ENCODE results near the gene TSPAN5.

Gene TSPAN5

GRCh38 chr4:98555798-98556445, 102.5 kb downstream of the TSPAN5 start:
- TF ChIP-seq ZFX (IDR thresholded peaks at IDR 0.05): no peak
- TF ChIP-seq CTCF (conservative IDR thresholded peaks at IDR 0.05): no peak
- no peak overlapping the region for H3K27ac ChIP-seq

DNA sequence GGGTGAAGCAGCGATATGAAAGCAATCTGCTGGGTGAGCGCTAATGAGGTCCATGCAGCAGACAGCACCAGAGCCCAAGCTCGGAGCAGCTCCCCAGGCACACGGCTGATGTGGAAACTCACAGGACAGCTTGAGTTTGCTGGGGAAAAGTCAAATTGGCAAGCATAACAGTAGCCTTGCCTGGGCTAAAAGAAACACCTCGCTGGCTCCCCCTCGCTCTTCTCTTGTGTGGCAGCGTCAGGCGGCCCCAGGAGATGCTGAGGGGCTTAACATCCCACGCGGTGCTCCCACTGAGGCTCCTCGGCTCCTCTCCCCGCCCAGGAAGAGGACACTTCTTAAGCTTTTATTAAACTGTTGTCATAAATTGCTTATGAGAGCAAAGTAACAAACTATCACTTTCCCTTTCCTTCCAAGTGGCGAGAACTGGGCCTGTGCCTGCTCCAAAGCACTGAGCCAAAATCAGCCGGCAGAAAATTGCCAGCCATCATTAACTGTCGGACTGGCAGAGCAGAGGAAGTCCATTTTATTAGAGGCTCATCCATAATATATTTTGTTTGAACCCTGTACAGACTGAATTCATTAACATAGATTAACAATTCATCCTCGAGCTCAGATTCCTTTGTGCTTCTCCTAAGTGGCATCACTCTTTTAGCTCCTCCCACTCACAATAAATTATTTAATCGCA, 111.4 kb downstream of the TSPAN5 start:
- TF ChIP-seq ZFX (IDR thresholded peaks at IDR 0.05) (no peak), CTCF (conservative IDR thresholded peaks at IDR 0.05) (no peak)
- H3K27ac ChIP-seq: no peak overlapping the region

GRCh38 chr4:98544818-98545414, 113.5 kb downstream of the TSPAN5 start:
- no peak overlapping the region for H3K27ac ChIP-seq
- TF ChIP-seq CTCF (conservative IDR thresholded peaks at IDR 0.05) (no peak), ZFX (IDR thresholded peaks at IDR 0.05) (no peak)

DNA sequence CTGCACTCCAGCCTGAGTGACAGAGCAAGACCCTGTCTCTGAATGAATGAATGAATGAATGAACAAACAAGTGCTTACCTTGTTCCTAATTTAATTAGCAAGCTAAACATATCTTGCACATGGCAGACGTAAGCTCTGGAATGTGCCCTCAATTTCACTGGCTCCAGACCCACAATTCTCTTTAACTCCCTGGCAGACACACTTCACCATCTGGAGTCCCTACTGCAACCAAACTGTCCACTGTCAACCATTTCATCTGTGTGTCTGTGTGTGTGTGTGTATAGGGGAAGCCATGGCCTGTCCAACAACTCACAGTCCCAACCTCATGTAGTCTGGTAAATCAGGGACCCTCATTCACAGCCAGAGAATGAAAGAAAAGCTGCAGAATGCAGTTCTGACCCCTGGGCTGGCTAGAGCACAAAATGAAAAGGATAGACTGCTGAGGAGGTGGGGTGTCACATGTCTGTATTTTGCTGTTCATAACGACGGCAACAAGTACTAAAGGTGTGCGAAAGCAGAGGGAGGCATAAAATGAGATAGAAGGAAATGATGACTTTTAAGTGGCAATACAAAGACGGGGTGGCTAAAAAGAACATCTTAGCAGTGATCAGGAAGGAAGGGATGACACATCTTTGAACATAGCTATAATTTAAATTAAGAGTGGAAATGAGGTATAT, 114.1 kb downstream of the TSPAN5 start:
- H3K27ac ChIP-seq: no peak overlapping the region
- TF ChIP-seq ZFX (IDR thresholded peaks at IDR 0.05) (no peak), CTCF (conservative IDR thresholded peaks at IDR 0.05) (no peak)

- H3K27ac ChIP-seq: no peak overlapping the region
- TF ChIP-seq ZFX (IDR thresholded peaks at IDR 0.05) (no peak), CTCF (conservative IDR thresholded peaks at IDR 0.05) (no peak)
These were observed 116.4 kb downstream of the TSPAN5 start for GRCh38 chr4:98542011-98542410.

GRCh38 chr4:98540803-98541202, 117.6 kb downstream of the TSPAN5 start:
- H3K27ac ChIP-seq: no peak overlapping the region

More at GRCh38 chr4:98540803-98541202, 117.6 kb downstream of the TSPAN5 start:
- no peak for TF ChIP-seq CTCF (conservative IDR thresholded peaks at IDR 0.05)
- TF ChIP-seq ZFX (IDR thresholded peaks at IDR 0.05): no peak
